Fibroblast of skin of abdomen (primary cell): ENCODE data around the gene EEF2K.
A peak's percentile ranks its signal among the peaks of the same experiment; 100 is the strongest.
"Not testable (repeated sequence)": the region's sequence is repeated elsewhere in the genome, so short reads cannot be mapped to it uniquely, and the experiment has no call there.

Experiments
- DNase-seq: peaks from one replicate; pipeline ENCODE4 v3.0.0-alpha.2; 2013

EEF2K gene

GRCh38 chr16:22297114-22297870 is 91.2 kb downstream of the EEF2K start, which contains the start of gene POLR3E:
Gene POLR3E, plus strand, starts transcription at chr16:22297409. Its CDS starts 5,560 bp downstream, at chr16:22302969.
- DNase-seq: peak; percentile 98

GRCh38 chr16:22297871-22298733 is 92.0 kb downstream of the EEF2K start:
- peak; percentile 97 for DNase-seq

GRCh38 chr16:22299036-22299435 is 93.0 kb downstream of the EEF2K start:
- DNase-seq: no peak

- peak; percentile 50 for DNase-seq
These were observed 94.5 kb downstream of the EEF2K start for GRCh38 chr16:22300427-22301071.

- not testable (repeated sequence) for DNase-seq
These were observed 95.3 kb downstream of the EEF2K start for GRCh38 chr16:22301423-22301822.

- no peak for DNase-seq
These were observed 96.8 kb downstream of the EEF2K start for GRCh38 chr16:22302776-22303363.

- no peak for DNase-seq
These were observed 98.3 kb downstream of the EEF2K start for GRCh38 chr16:22304411-22304810.

GRCh38 chr16:22306788-22307187 is 100.7 kb downstream of the EEF2K start:
- DNase-seq: no peak

- DNase-seq: no peak
These were observed 101.8 kb downstream of the EEF2K start for GRCh38 chr16:22307838-22308237.

GRCh38 chr16:22308824-22309520 is 102.9 kb downstream of the EEF2K start:
- DNase-seq: no peak

GRCh38 chr16:22311520-22311919 is 105.4 kb downstream of the EEF2K start:
- no peak for DNase-seq

- no peak for DNase-seq
These were observed 107.1 kb downstream of the EEF2K start for GRCh38 chr16:22312897-22313781.

- DNase-seq: no peak
These were observed 107.9 kb downstream of the EEF2K start for GRCh38 chr16:22313876-22314470.

- no peak for DNase-seq
These were observed 108.9 kb downstream of the EEF2K start for GRCh38 chr16:22314661-22315626.

- no peak for DNase-seq
These were observed 109.9 kb downstream of the EEF2K start for GRCh38 chr16:22315979-22316378.

GRCh38 chr16:22316411-22316811 is 110.3 kb downstream of the EEF2K start:
- DNase-seq: no peak

GRCh38 chr16:22317001-22317530 is 111.0 kb downstream of the EEF2K start:
- no peak for DNase-seq

- DNase-seq: no peak
These were observed 111.5 kb downstream of the EEF2K start for GRCh38 chr16:22317625-22318024.
